Hepatocyte (in vitro differentiated cells): ENCODE measurements around the gene PROM2. TPM values are rescaled to one million over a fixed set of nuclear protein-coding genes. Genes with fewer than 3 reads are reported as not detected.

Experiments
- DNase-seq: peaks from one replicate; pipeline ENCODE4 v3.0.0-alpha.2; 2016; ENCODE audit warnings: low spot score
- H2AFZ ChIP-seq: fragments of 200-600 bp; sonication (generic); 2 replicates; pipeline ENCODE4 v1.6.0; 2016; ENCODE audit warnings: antibody characterized with exemption, mild to moderate bottlenecking
- H3K27ac ChIP-seq: fragments of 200-600 bp; sonication (generic); 2 replicates; pipeline ENCODE4 v1.5.1; 2016; ENCODE audit warnings: mild to moderate bottlenecking
- H3K27me3 ChIP-seq: fragments of 200-600 bp; sonication (generic); 2 replicates; pipeline ENCODE4 v1.6.1; 2016
- H3K36me3 ChIP-seq: fragments of 200-600 bp; sonication (generic); replicated peaks from 2 replicates; pipeline ENCODE4 v1.5.1; 2016; ENCODE audit warnings: low read depth; ENCODE audit not compliant: insufficient read depth
- H3K4me1 ChIP-seq: fragments of 200-600 bp; sonication (generic); 2 replicates; pipeline ENCODE4 v1.5.1; 2016; ENCODE audit warnings: mild to moderate bottlenecking, moderate library complexity; ENCODE audit not compliant: insufficient read depth
- H3K4me2 ChIP-seq: fragments of 200-600 bp; sonication (generic); 2 replicates; pipeline ENCODE4 v1.6.0; 2016
- H3K4me3 ChIP-seq: fragments of 200-600 bp; sonication (generic); 2 replicates; pipeline ENCODE4 v1.5.1; 2016; ENCODE audit warnings: mild to moderate bottlenecking
- H3K79me2 ChIP-seq: fragments of 200-600 bp; sonication (generic); 2 replicates; pipeline ENCODE4 v1.6.0; 2017; ENCODE audit warnings: mild to moderate bottlenecking
- H3K9me2 ChIP-seq: fragments of 200-600 bp; sonication (generic); replicated peaks from 2 replicates; pipeline ENCODE4 v1.6.0; 2017; ENCODE audit warnings: mild to moderate bottlenecking; ENCODE audit not compliant: insufficient read depth
- H3K9me3 ChIP-seq: fragments of 200-600 bp; sonication (generic); 2 replicates; pipeline ENCODE4 v1.5.1; 2016; ENCODE audit warnings: low read depth, mild to moderate bottlenecking
- H4K20me1 ChIP-seq: fragments of 200-600 bp; sonication (generic); 2 replicates; pipeline ENCODE4 v1.6.0; 2016; ENCODE audit warnings: mild to moderate bottlenecking; ENCODE audit not compliant: insufficient read depth, poor library complexity, severe bottlenecking
- EZH2 ChIP-seq: fragments of 200-600 bp; sonication (generic); IDR thresholded peaks from 2 replicates; pipeline ENCODE4 v1.6.1; 2016; ENCODE audit warnings: antibody characterized with exemption, mild to moderate bottlenecking, borderline replicate concordance
- EZH2phosphoT487 ChIP-seq: fragments of 200-600 bp; sonication (generic); IDR thresholded peaks from one replicate; pipeline ENCODE4 v1.6.1; 2018; ENCODE audit warnings: antibody characterized with exemption, mild to moderate bottlenecking, low read depth, moderate library complexity; ENCODE audit not compliant: unreplicated experiment, severe bottlenecking
- WGBS: methylation state at CpG from one replicate; pipeline ENCODE4 v1.1.6; 2016; ENCODE audit warnings: low lambda C conversion rate; ENCODE audit errors: missing lambda C conversion rate; 5-methylcytosine and 5-hydroxymethylcytosine counted together
- polyA plus RNA-seq: library from polyadenylated mRNA; unstranded; fragments of >200 nt; fragmentation: Nextera tagmentation; extraction: Ambion mirVana; gene quantifications from 2 replicates; pipeline ENCODE4 v1.2.1, GENCODE V29; 2016
- total RNA-seq: library from RNA; depleted of rRNA; stranded (reverse); fragments of >200 nt; gene quantifications from 2 replicates; pipeline ENCODE4 v1.2.3, GENCODE V29; 2014
- TF ChIP-seq, protein P1 (sequence below): fragments of 200-600 bp; sonication (generic); IDR thresholded peaks from 2 replicates; pipeline ENCODE4 v1.5.1; 2016; ENCODE audit warnings: antibody characterized with exemption, mild to moderate bottlenecking; ENCODE audit not compliant: poor library complexity

Gene PROM2
- total and polyA plus RNA-seq, 2 experiments from 2014 or later: 2.6 to 2.8 TPM

DNA sequence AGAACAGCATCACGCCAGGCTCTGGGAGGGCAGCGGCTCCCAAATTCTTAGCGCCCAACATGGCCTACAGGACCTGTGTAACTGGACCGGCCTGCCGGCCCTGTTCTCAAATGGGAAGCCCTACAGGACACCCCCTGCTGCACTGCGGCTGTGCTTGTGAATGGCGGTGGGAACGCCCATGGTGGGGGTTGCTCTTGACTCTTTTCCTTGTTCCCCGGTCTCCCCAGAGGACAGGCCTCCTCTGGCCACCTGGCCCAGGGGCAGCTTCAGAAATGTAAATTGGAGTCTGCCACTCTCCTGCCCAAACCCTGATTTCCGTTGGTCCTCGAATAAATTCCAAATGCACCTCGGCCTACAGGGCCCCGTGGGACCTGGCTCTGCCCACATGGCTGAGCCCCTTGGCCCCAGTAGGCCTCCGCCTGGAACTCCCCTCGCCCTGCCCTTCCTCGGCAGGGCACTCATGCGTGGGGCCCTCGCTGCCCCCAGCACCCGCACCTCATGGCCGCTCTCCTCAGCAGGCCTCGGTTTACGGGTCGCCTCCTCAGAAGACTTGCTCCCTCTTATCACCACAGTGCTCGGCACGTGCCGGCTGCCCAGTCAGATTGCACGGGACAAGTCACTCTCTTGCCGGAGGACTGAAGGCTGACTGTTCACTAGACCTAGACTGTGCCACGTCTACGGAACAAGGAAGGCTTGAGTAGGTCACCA is 52.3 kb downstream of the PROM2 start:
- H2AFZ ChIP-seq: no peak overlapping the region
- no peaks in the 10 kb centered on the region for H3K79me2 ChIP-seq
- no peaks in the 10 kb centered on the region for H3K9me3 ChIP-seq
- H3K4me1 ChIP-seq: no peaks in the 10 kb centered on the region
- H4K20me1 ChIP-seq: no peaks in the 10 kb centered on the region
- H3K27ac ChIP-seq: no peak overlapping the region
- DNase-seq: no peak
- H3K4me2 ChIP-seq: no peak overlapping the region
- H3K9me2 ChIP-seq: no peaks in the 10 kb centered on the region
- no peak for TF ChIP-seq EZH2
- TF ChIP-seq, protein P1, sequence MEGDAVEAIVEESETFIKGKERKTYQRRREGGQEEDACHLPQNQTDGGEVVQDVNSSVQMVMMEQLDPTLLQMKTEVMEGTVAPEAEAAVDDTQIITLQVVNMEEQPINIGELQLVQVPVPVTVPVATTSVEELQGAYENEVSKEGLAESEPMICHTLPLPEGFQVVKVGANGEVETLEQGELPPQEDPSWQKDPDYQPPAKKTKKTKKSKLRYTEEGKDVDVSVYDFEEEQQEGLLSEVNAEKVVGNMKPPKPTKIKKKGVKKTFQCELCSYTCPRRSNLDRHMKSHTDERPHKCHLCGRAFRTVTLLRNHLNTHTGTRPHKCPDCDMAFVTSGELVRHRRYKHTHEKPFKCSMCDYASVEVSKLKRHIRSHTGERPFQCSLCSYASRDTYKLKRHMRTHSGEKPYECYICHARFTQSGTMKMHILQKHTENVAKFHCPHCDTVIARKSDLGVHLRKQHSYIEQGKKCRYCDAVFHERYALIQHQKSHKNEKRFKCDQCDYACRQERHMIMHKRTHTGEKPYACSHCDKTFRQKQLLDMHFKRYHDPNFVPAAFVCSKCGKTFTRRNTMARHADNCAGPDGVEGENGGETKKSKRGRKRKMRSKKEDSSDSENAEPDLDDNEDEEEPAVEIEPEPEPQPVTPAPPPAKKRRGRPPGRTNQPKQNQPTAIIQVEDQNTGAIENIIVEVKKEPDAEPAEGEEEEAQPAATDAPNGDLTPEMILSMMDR: no peak
- no peak for TF ChIP-seq EZH2phosphoT487
- H3K36me3 ChIP-seq: no peaks in the 10 kb centered on the region
- no peak overlapping the region for H3K4me3 ChIP-seq
- no peaks in the 10 kb centered on the region for H3K27me3 ChIP-seq
- 93% methylated on average over 30 of the region's 30 CpGs for WGBS

DNA sequence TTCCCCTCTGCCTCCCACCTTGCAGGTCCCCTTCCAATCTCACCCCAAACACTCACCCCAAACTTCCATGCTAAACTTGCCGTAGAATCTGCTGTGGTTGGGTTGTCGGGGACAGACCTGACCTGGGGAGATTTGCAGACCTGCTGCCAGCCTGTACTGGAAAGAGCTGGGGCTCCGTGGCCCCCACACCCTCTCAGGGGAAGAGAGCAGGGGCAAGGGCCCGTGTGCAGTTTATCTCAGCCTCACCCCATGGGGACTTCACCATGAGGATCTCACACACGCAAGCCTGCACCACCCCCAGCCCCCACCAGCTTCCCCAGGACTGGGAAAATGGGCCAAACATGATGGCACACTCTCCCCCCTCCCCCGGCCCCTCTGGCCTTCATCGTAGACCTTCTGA is 53.6 kb downstream of the PROM2 start:
- Histone ChIP-seq H2AFZ (no peak overlapping the region), H3K4me1 (no peaks in the 10 kb centered on the region), H3K9me3 (no peaks in the 10 kb centered on the region), H3K27ac (no peak overlapping the region), H3K4me2 (no peak overlapping the region), H3K36me3 (no peaks in the 10 kb centered on the region), H3K4me3 (no peak overlapping the region), H3K79me2 (no peaks in the 10 kb centered on the region), H3K27me3 (no peaks in the 10 kb centered on the region), H3K9me2 (no peaks in the 10 kb centered on the region), H4K20me1 (no peaks in the 10 kb centered on the region)
- no peak for TF ChIP-seq EZH2phosphoT487
- no peak for TF ChIP-seq EZH2
- TF ChIP-seq, protein P1: no peak
- WGBS: 83% methylated on average over 5 of the region's 7 CpGs
- DNase-seq: no peak

DNA sequence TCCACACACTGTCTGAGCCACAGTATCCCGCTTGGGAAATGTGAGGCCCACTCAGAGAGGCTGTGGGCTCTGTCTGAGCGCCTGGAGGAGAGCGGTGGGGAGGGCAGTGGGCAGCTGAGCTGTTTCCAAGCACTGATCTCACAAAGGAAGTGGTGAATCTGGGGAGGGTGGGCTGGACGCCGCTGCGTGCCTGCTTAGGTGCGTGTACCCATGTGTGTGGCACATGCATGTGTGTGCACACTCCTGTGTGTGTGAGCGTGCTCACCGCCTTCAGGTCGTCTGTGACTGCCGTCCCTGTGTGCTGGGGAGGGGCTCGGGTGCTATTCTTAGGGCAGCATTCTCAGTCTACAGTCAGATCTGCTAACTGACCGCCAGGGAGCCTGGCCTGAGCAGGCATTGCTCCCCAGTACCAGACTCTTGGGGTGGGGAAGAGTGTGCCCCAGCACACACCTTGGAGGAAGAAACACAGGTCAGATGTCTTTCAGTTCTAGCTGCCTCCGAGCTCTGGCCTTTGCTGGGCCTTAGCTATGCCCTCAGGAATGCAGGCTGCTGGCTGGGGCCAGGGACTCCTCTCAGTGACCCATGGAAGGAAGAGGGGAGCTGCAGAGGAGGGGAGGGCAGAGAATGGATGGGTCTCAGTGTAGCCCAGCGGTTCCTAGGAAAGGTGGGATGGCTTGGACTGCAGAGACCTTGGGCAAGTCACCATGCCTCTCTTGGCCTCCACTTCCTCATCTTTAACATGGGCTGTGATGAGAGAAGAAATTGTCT is 54.3 kb downstream of the PROM2 start:
- no peak for DNase-seq
- no peaks in the 10 kb centered on the region for H3K9me3 ChIP-seq
- H3K9me2 ChIP-seq: no peaks in the 10 kb centered on the region
- H3K79me2 ChIP-seq: no peaks in the 10 kb centered on the region
- H3K4me3 ChIP-seq: no peak overlapping the region
- no peaks in the 10 kb centered on the region for H4K20me1 ChIP-seq
- WGBS: 86% methylated on average over 15 of the region's 15 CpGs
- H3K4me1 ChIP-seq: no peaks in the 10 kb centered on the region
- TF ChIP-seq EZH2phosphoT487: no peak
- TF ChIP-seq, protein P1: no peak
- TF ChIP-seq EZH2: no peak
- no peak overlapping the region for H2AFZ ChIP-seq
- H3K27ac ChIP-seq: no peak overlapping the region
- H3K36me3 ChIP-seq: no peaks in the 10 kb centered on the region
- H3K27me3 ChIP-seq: no peaks in the 10 kb centered on the region
- H3K4me2 ChIP-seq: no peak overlapping the region
